Skeletal muscle satellite cell (primary cell): ENCODE results near the gene ENPP3.
A peak's percentile ranks its signal among the peaks of the same experiment; 100 is the strongest.

ENCODE experiments used
- H3K27me3 ChIP-seq: 2 replicates; pipeline ENCODE4 v1.7.0; 2013; ENCODE audit warnings: low read length; ENCODE audit not compliant: control insufficient read depth, insufficient read depth
- H3K36me3 ChIP-seq: 2 replicates; pipeline ENCODE4 v1.7.0; 2013; ENCODE audit warnings: mild to moderate bottlenecking, control low read depth, low read length; ENCODE audit not compliant: insufficient read depth
- H3K4me1 ChIP-seq: 2 replicates; pipeline ENCODE4 v1.7.0; 2013; ENCODE audit warnings: low read length; ENCODE audit not compliant: control insufficient read depth, insufficient read depth
- H3K4me2 ChIP-seq: 2 replicates; pipeline ENCODE4 v1.7.0; 2013; ENCODE audit warnings: mild to moderate bottlenecking, low read length
- H3K4me3 ChIP-seq: 2 replicates; pipeline ENCODE4 v1.7.0; 2013; ENCODE audit warnings: low read length
- H3K9ac ChIP-seq: 2 replicates; pipeline ENCODE4 v1.7.0; 2013; ENCODE audit warnings: mild to moderate bottlenecking, low read depth, low read length, moderate library complexity
- H3K9me3 ChIP-seq: replicated peaks from 2 replicates; pipeline ENCODE4 v1.7.0; 2013; ENCODE audit warnings: mild to moderate bottlenecking, control low read depth, low read length

ENPP3 gene

GRCh38 chr6:131627724-131628682 lies 9.1 kb upstream of the ENPP3 start, which contains the start of gene MED23:
MED23 (minus strand) TSS chr6:131628242; CDS start chr6:131628049, 193 bp downstream.
- peaks cover 23% of the 10 kb centered on the region for H3K36me3 ChIP-seq
- H3K4me3 ChIP-seq: peak within 1 kb of the TSS; percentile 94
- H3K9ac ChIP-seq: peak within 1 kb of the TSS; percentile 92
- peaks cover 2% of the 10 kb centered on the region for H3K27me3 ChIP-seq
- no peaks in the 10 kb centered on the region for H3K9me3 ChIP-seq
- peaks cover 11% of the 10 kb centered on the region for H3K4me1 ChIP-seq
- H3K4me2 ChIP-seq: peak within 1 kb of the TSS; percentile 85

DNA sequence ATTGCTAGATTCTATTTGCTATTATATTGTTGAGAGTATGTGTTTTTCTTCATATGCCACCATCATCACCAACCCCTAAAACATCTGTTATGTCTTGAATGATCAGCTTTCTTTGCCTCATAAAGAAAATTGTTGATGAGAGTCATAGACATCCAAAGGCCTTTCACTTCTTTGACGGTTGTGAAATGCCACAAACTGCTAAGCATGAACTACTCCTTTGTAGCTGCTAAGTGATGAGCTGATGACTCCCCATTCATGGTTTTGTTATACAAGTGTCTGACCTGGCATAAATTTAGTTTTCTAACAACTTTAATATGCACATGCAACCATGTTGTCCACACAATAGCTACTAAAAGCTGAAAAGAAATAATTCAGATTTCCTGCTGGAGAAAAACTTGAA lies 8.4 kb upstream of the ENPP3 start:
- H3K4me3 ChIP-seq: peak overlapping the region; percentile 55
- H3K36me3 ChIP-seq: peaks cover 16% of the 10 kb centered on the region
- peaks cover 8% of the 10 kb centered on the region for H3K27me3 ChIP-seq
- peak overlapping the region; percentile 13 for H3K9ac ChIP-seq
- peak overlapping the region; percentile 76 for H3K4me2 ChIP-seq
- H3K4me1 ChIP-seq: peaks cover 11% of the 10 kb centered on the region
- H3K9me3 ChIP-seq: no peaks in the 10 kb centered on the region

- Histone ChIP-seq H3K4me2 (no peak overlapping the region), H3K9me3 (no peaks in the 10 kb centered on the region), H3K27me3 (peaks cover 8% of the 10 kb centered on the region), H3K4me3 (no peak overlapping the region), H3K4me1 (peaks cover 11% of the 10 kb centered on the region), H3K9ac (no peak overlapping the region), H3K36me3 (peaks cover 7% of the 10 kb centered on the region)
These were observed 7.5 kb upstream of the ENPP3 start for GRCh38 chr6:131629651-131630050.

DNA sequence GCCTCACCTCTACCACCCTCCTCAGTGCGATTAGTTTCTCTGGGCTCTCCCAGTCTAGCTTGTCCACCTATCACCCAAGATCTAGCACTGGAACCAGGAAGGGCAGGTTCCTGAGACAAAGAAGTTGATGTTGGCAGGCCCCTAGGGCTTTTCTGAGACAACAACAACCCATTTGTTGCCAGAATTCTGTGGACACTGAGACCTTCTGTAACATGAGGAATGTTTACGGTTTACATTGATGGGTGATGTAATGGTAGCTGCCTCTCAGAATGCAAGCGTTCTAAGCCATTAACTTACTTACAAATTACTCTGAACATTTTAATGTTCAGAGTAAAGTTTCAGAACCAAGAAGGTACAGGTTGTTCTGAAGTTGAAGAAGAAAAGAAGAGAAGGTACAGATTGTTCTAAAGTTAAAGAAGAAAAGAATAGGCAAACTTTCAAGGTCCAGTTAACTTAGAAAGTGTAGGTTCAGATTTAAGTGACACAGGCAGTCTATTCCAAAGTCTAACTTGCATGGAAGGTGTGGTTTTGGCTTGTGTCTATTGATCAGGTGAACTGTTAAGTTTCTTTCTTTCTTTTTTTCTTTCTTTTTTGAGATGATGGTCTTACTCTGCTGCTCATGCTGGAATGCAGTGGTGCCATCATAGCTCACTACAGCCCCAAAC lies 5.3 kb upstream of the ENPP3 start:
- Histone ChIP-seq H3K4me2 (no peak overlapping the region), H3K4me1 (peaks cover 8% of the 10 kb centered on the region), H3K9me3 (no peaks in the 10 kb centered on the region), H3K27me3 (peaks cover 22% of the 10 kb centered on the region), H3K9ac (no peak overlapping the region), H3K4me3 (no peak overlapping the region), H3K36me3 (no peaks in the 10 kb centered on the region)

DNA sequence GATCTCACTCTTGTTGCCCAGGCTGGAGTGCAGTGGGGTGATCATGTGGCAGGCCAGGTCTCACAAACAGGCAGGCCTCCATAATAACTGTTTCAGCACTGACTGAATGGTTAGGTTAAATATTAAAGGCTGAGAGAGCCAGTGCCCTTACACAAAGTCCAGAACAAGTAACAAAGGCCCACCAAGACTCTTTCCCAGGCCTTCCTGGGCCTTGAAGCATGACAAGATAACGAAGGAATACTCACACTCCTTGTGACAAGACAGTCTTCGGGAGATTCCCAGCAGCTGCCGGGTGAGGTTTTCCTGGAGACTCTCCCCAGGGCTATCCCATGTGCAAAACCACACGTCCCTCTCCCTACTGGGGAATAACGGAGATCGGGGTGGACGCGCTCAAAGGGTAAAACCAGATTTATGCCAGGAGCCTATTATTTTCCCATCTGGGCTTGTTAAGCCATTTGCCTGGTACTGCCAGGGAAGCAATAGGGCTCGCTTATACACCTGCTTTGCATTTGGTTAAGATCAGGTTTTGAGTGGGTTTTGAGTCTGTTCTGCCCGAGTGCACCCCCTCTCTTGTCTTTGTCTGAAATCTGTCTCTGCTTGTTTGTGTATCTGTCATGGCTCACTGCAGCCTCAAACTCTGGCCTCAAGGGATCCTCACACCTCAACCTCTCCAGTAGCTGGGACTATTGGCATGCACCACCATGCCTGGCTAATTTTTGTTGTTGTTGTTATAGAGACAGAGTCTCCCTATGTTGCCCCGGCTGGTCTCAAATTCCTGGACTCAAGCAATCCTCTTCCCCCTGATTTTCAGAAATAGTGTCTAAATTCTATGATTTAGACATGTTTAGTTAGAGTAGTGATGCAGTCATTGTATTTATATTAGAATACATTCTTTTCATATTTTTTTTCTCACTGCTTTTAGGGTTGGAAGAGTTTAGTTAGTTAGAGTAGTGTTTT lies 1.4 kb upstream of the ENPP3 start:
- Histone ChIP-seq H3K9me3 (no peaks in the 10 kb centered on the region), H3K27me3 (peaks cover 29% of the 10 kb centered on the region), H3K4me2 (no peak overlapping the region), H3K4me1 (no peaks in the 10 kb centered on the region), H3K36me3 (no peaks in the 10 kb centered on the region), H3K4me3 (no peak overlapping the region), H3K9ac (no peak overlapping the region)

DNA sequence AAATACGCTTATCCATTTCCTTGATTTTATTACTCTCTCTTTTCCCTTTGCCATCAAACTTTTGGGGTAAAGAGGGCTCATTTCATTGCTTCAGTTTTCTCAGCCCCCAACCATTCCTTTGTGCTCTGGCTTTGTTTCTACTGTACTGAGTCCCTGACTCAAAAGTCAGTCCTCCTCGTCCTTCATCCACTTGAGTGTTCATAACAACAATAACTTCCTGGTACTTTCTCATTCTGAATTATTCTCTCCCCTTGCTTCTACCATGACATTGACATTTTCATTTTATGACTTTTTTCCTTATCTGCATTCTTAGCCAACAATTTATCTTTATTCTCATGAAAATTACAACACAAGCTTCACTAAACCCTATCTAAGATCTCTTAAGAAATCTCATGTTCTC lies 911 bp downstream of the ENPP3 start:
- Histone ChIP-seq H3K27me3 (peaks cover 27% of the 10 kb centered on the region), H3K9me3 (no peaks in the 10 kb centered on the region), H3K4me2 (no peak overlapping the region), H3K4me3 (no peak overlapping the region), H3K4me1 (no peaks in the 10 kb centered on the region), H3K36me3 (no peaks in the 10 kb centered on the region), H3K9ac (no peak overlapping the region)

DNA sequence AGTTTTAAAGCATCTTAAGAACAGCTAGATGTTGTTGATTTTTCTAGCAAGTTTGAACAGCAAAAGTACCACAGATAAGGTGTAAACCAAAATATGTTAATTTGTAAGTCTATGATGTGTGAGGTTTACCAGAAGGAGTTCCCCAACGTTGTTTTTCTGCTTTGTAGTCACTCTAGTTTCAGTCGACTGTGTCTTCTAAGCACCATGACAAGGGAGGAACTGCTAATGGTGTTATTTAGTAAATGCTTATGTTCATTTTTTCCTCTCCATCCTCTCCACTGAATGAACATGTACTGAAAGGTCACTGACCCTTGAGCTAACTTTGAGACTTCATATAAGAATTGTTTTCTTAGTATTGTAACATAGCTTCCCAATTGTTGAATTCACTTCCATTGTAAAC lies 3.0 kb downstream of the ENPP3 start:
- Histone ChIP-seq H3K9me3 (no peaks in the 10 kb centered on the region), H3K9ac (no peak overlapping the region), H3K4me1 (no peaks in the 10 kb centered on the region), H3K4me2 (no peak overlapping the region), H3K36me3 (no peaks in the 10 kb centered on the region), H3K4me3 (no peak overlapping the region), H3K27me3 (peaks cover 21% of the 10 kb centered on the region)

DNA sequence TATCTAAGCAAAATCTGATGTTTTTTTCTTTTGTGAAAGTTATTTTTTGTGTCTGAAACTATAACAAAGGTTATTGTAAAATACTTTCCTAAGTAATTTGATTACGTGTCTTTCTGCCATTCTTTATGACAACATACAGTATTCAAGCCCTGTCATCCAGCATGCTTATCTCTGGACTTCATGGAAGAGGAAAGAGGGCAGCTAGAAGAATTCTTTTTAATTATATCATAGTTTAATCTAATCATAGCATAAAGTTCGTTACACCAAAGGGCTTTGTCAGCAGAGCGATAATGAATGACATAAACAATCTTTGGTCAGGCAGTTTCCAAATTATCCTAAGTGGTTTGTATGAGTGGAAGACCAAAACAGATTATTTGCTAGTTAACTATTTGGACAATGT lies 3.5 kb downstream of the ENPP3 start:
- H3K9ac ChIP-seq: no peak overlapping the region
- H3K4me1 ChIP-seq: no peaks in the 10 kb centered on the region
- no peaks in the 10 kb centered on the region for H3K9me3 ChIP-seq
- no peak overlapping the region for H3K4me3 ChIP-seq
- H3K27me3 ChIP-seq: peaks cover 18% of the 10 kb centered on the region
- H3K4me2 ChIP-seq: no peak overlapping the region
- no peaks in the 10 kb centered on the region for H3K36me3 ChIP-seq

GRCh38 chr6:131641554-131641953 lies 4.5 kb downstream of the ENPP3 start:
- no peaks in the 10 kb centered on the region for H3K36me3 ChIP-seq
- H3K9me3 ChIP-seq: no peaks in the 10 kb centered on the region
- H3K4me3 ChIP-seq: no peak overlapping the region

GRCh38 chr6:131642565-131642964 lies 5.5 kb downstream of the ENPP3 start:
- no peak overlapping the region for H3K4me3 ChIP-seq
- H3K36me3 ChIP-seq: no peaks in the 10 kb centered on the region
- H3K9ac ChIP-seq: no peak overlapping the region
- H3K27me3 ChIP-seq: no peaks in the 10 kb centered on the region
- no peaks in the 10 kb centered on the region for H3K9me3 ChIP-seq
- H3K4me2 ChIP-seq: no peak overlapping the region
- no peaks in the 10 kb centered on the region for H3K4me1 ChIP-seq

More at GRCh38 chr6:131641554-131641953, 4.5 kb downstream of the ENPP3 start:
- peaks cover 8% of the 10 kb centered on the region for H3K27me3 ChIP-seq
- H3K4me1 ChIP-seq: no peaks in the 10 kb centered on the region
- H3K4me2 ChIP-seq: no peak overlapping the region
- H3K9ac ChIP-seq: no peak overlapping the region
